Right atrium auricular region (tissue), 2 donors: ENCODE data around the gene RBM27. TPM values are rescaled to one million over a fixed set of nuclear protein-coding genes. Genes with fewer than 3 reads are reported as not detected.
"Not testable (repeated sequence)": the region's sequence is repeated elsewhere in the genome, so short reads cannot be mapped to it uniquely, and the experiment has no call there.

Experiments used
- DNase-seq: peaks from one replicate; pipeline ENCODE4 v3.0.0-alpha.2; 2019; ENCODE audit warnings: low spot score
- H3K27ac ChIP-seq, 2 donors: fragments of 200-600 bp; sonication (generic); 1 replicate in 1 of 2; 2 replicates in 1 of 2; pipeline ENCODE4 v1.5.1; 2016 to 2019
- H3K27me3 ChIP-seq, 2 donors: fragments of 200-600 bp; sonication (generic); one replicate each; pipeline versions ENCODE4 v1.5.1 to v1.6.0; 2017 to 2019
- H3K36me3 ChIP-seq: fragments of 200-600 bp; sonication (generic); one replicate; pipeline ENCODE4 v1.5.1; 2016
- H3K4me1 ChIP-seq, 2 donors: fragments of 200-600 bp; sonication (generic); one replicate each; pipeline versions ENCODE4 v1.5.1 to v1.6.0; 2017 to 2019
- H3K4me3 ChIP-seq, 2 donors: fragments of 200-600 bp; sonication (generic); 1 replicate in 1 of 2; 2 replicates in 1 of 2; pipeline ENCODE4 v1.5.1; 2017 to 2019; ENCODE audit warnings: mild to moderate bottlenecking in 1 of 2, moderate library complexity in 1 of 2
- H3K9me3 ChIP-seq, 2 donors: fragments of 200-600 bp; sonication (generic); one replicate each; pipeline ENCODE4 v1.5.1; 2019
- total RNA-seq, 2 donors: library from RNA; depleted of rRNA; stranded (reverse); fragments of >200 nt; gene quantifications; one replicate each; pipeline ENCODE4 v1.1.0, GENCODE V29; 2016
- TF ChIP-seq, protein P1 (sequence below), 2 donors: fragments of 200-600 bp; sonication (generic); IDR thresholded peaks; one replicate each; pipeline ENCODE4 v1.5.1; 2019; ENCODE audit warnings: antibody characterized with exemption in 2 of 2

RBM27 gene
- total RNA-seq, 2 donors from 2014 or later = 14.8 to 16.4 TPM

DNA sequence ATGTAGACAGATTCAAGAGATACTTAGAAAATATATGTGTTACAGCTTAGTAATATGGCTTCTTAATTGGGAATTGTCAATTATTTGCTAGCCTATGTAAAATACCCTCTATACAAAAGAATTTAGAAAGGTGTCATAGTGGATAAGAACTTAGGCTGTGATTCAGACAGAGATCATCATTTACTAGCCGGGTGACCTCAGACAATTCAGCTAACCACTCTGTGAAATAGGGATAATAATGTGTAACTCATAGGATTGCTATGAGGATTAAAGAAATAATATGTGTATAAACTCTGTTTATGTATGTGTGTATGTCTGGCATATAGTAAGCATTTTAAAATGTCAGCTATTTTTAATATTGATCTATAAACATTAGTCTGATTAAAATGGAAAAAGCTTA is 15.0 kb upstream of the RBM27 start:
- TF ChIP-seq, protein P1, sequence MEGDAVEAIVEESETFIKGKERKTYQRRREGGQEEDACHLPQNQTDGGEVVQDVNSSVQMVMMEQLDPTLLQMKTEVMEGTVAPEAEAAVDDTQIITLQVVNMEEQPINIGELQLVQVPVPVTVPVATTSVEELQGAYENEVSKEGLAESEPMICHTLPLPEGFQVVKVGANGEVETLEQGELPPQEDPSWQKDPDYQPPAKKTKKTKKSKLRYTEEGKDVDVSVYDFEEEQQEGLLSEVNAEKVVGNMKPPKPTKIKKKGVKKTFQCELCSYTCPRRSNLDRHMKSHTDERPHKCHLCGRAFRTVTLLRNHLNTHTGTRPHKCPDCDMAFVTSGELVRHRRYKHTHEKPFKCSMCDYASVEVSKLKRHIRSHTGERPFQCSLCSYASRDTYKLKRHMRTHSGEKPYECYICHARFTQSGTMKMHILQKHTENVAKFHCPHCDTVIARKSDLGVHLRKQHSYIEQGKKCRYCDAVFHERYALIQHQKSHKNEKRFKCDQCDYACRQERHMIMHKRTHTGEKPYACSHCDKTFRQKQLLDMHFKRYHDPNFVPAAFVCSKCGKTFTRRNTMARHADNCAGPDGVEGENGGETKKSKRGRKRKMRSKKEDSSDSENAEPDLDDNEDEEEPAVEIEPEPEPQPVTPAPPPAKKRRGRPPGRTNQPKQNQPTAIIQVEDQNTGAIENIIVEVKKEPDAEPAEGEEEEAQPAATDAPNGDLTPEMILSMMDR (IDR thresholded peaks at IDR 0.05) = no peak
- DNase-seq = no peak
- no peaks in the 10 kb centered on the region for H3K9me3 ChIP-seq

DNA sequence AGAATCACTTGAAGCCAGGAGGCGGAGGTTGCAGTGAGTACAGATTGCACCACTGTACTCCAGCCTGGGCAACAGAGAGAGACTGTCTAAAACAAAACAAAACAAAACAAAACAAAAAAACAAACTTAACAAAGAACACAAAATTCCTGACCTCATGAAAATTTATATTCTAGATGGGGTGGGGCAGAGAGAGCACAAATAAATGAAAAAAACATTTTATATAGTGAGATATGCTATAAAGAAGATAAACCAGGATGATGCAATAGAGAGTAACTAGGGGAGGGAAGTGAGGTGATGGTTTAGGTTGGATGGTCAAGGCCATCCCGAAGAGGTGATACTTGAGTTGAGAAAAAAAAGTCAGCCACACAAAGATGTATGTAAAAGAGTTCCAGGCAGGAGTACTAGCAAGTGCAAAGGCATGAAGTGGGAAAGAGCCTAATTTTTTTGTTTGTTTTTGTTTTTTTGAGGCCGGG is 10.8 kb upstream of the RBM27 start:
- DNase-seq = no peak
- no peak overlapping the region for H3K4me3 ChIP-seq
- no peaks in the 10 kb centered on the region for H3K9me3 ChIP-seq
- H3K36me3 ChIP-seq = no peaks in the 10 kb centered on the region
- H3K27me3 ChIP-seq = no peaks in the 10 kb centered on the region
- H3K27ac ChIP-seq = no peak overlapping the region
- TF ChIP-seq, protein P1 (IDR thresholded peaks at IDR 0.05) = no peak
- H3K4me1 ChIP-seq = no peaks in the 10 kb centered on the region

More for the DNA sequence above, 15.0 kb upstream of the RBM27 start:
- Histone ChIP-seq H3K4me1 (no peaks in the 10 kb centered on the region), H3K27ac (no peak overlapping the region), H3K27me3 (no peaks in the 10 kb centered on the region), H3K36me3 (no peaks in the 10 kb centered on the region), H3K4me3 (no peak overlapping the region)

DNA sequence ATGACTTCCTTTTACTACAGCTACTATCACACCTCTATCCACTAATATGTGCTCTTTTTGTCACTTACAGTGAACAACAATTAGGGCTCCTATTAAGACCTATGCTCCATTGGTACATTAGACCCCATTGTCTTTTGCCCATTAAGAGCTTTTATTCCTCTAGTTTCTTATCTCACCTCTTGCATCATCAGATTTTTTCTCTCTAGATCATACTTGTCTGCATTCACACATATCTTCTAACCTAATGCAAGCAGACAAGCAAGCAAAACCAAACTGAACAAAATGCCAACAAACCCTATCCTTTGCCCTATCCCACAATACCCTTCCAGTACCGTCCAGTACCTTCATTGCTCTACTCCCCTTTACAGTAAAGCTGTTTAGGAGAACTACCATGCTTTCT is 10.1 kb upstream of the RBM27 start:
- Histone ChIP-seq H3K27me3 (no peaks in the 10 kb centered on the region), H3K27ac (no peak overlapping the region), H3K9me3 (no peaks in the 10 kb centered on the region), H3K4me1 (no peaks in the 10 kb centered on the region), H3K4me3 (no peak overlapping the region), H3K36me3 (no peaks in the 10 kb centered on the region)
- DNase-seq = no peak
- TF ChIP-seq, protein P1 (IDR thresholded peaks at IDR 0.05) = no peak

DNA sequence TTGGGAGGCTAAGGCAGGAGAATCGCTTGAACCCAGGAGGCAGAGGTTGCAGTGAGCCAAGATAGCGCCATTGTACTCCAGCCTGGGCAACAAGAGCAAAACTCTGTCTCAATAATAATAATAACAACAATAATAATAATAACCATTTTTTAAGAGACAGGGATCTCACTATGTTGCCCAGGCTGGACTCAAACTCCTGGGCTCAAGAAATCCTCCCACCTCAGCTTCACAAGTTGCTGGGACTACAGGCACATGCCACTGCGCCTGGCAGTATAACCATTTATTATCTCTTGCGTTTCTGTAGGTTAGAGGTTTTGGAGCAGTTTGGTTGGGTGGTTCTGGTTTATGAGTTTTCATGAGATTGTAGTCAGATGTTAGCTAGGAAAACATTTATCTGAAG is 8.4 kb upstream of the RBM27 start:
- H3K4me3 ChIP-seq, H3K27me3 ChIP-seq, H3K4me1 ChIP-seq, H3K27ac ChIP-seq, H3K9me3 ChIP-seq, DNase-seq, H3K36me3 ChIP-seq: not testable (repeated sequence)

DNA sequence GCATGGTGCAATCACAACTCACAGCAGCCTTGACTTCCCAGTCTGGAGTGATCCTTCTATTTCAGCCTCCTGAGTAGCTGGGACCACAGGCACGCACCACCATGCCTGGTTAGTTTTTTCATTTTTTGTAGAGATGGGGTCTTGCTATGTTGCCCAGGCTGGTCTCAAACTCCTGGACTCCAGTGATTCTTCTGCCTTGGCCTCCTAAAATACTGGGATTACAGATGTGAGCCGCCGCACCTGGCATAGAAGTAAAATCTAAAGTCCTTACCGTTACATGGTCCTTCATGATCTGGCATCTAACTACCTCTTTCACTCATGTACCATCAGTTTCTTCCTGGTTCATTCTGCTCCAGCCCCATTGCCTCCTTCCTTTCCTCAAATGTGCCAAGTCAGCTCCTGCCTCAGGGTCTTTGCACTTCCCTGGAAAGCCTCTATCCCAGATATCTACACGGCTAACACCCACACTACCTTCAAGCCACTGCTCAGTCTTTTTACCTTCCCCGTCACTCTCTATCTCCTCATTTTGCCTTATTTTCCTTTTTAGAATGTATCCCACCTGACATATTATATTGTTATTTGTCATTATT is 6.9 kb upstream of the RBM27 start:
- Histone ChIP-seq H3K4me1 (no peaks in the 10 kb centered on the region), H3K27ac (no peak overlapping the region), H3K9me3 (no peaks in the 10 kb centered on the region), H3K27me3 (no peaks in the 10 kb centered on the region), H3K4me3 (no peak overlapping the region), H3K36me3 (no peaks in the 10 kb centered on the region)
- TF ChIP-seq, protein P1 (IDR thresholded peaks at IDR 0.05) = no peak
- no peak for DNase-seq

DNA sequence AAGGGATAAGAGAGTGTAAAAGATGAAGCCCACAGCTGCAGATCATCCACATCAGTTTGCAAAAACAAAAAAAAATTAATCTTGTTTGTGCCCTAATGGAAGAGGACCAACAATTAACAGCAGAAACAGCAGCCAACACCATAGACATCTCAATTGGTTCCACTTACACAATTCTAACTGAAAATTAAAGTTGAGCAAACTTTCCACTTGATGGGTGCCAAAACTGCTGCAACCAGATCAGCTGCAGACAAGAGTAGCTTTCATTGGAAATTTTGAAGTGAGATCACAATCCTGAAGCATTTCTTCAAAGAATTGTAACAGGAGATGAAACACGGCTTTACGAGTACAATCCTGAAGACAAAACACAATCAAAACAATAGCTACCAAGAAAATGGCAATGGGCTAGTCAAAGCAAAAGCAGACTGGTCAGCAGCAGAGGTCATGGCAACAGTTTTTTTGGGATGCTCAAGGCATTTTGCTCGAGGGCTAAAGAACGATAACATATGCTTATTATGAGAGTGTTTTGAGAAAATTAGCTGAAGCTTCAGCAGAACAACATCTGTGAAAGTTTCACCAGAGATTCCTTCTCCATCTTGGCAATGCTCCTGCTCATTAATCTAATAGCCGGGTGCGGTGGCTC is 4.1 kb upstream of the RBM27 start:
- peaks cover 0 to 10% of the 10 kb centered on the region in 2 donors for H3K4me1 ChIP-seq
- no peaks in the 10 kb centered on the region for H3K27me3 ChIP-seq
- DNase-seq = no peak
- TF ChIP-seq, protein P1 (IDR thresholded peaks at IDR 0.05) = no peak
- H3K36me3 ChIP-seq = no peaks in the 10 kb centered on the region
- H3K9me3 ChIP-seq = no peaks in the 10 kb centered on the region
- no peak overlapping the region for H3K27ac ChIP-seq
- no peak overlapping the region for H3K4me3 ChIP-seq

DNA sequence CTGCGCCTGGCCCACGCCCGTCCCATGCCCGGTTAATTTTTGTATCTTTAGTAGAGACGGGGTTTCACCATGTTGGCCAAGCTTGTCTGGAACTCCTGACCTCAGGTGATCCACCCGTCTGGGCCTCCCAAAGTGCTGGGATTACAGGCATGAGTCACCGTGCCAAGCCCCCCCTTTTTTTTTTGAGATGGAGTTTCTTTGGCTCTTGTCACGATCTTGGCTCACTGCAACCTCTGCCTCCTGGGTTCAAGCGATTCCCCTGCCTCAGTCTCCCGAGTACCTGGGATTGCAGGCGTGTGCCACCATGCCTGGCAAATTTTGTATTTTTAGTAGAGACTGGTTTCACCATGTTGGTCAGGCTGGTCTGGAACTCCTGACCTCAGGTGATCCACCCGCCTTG is 1.6 kb upstream of the RBM27 start:
- DNase-seq, H3K27ac ChIP-seq, H3K36me3 ChIP-seq, H3K27me3 ChIP-seq, H3K4me3 ChIP-seq, H3K9me3 ChIP-seq: not testable (repeated sequence)
- peaks cover 0 to 27% of the 10 kb centered on the region in 2 donors for H3K4me1 ChIP-seq
